Measurements from ENCODE around the gene FREY1. TPM values are rescaled to one million over a fixed set of nuclear protein-coding genes. Genes with fewer than 3 reads are reported as not detected.
A peak's percentile ranks its signal among the peaks of the same experiment; 100 is the strongest.

The FREY1 gene
- total RNA-seq, 1 donor from 2014 or later, result 1.3 TPM

DNA sequence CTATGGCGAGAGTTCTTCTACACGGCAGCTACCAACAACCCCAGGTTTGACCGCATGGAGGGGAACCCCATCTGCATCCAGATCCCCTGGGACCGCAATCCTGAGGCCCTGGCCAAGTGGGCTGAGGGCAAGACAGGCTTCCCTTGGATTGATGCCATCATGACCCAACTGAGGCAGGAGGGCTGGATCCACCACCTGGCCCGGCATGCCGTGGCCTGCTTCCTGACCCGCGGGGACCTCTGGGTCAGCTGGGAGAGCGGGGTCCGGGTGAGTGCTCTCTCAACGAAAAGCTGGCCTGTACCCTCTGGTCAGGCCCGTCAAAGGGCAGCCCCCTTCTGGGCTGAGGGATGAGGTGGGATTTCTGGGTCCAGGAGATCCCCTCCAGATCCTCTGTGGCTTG lies 37.5 kb downstream of the FREY1 start:
- H3K4me3 ChIP-seq (ENCODE audit: low read depth, low read length), result no peak overlapping the region
- TF ChIP-seq, protein P1, sequence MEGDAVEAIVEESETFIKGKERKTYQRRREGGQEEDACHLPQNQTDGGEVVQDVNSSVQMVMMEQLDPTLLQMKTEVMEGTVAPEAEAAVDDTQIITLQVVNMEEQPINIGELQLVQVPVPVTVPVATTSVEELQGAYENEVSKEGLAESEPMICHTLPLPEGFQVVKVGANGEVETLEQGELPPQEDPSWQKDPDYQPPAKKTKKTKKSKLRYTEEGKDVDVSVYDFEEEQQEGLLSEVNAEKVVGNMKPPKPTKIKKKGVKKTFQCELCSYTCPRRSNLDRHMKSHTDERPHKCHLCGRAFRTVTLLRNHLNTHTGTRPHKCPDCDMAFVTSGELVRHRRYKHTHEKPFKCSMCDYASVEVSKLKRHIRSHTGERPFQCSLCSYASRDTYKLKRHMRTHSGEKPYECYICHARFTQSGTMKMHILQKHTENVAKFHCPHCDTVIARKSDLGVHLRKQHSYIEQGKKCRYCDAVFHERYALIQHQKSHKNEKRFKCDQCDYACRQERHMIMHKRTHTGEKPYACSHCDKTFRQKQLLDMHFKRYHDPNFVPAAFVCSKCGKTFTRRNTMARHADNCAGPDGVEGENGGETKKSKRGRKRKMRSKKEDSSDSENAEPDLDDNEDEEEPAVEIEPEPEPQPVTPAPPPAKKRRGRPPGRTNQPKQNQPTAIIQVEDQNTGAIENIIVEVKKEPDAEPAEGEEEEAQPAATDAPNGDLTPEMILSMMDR (IDR thresholded peaks at IDR 0.05; ENCODE audit: insufficient read depth, low read length, severe bottlenecking), result no peak
- no peak for FAIRE-seq
- no peaks in the 10 kb centered on the region for H3K27me3 ChIP-seq (ENCODE audit: control insufficient read depth, insufficient read depth, low read length)
- DNase-seq (ENCODE audit: low read depth), result no peak
- H3K36me3 ChIP-seq (ENCODE audit: control insufficient read depth, insufficient read depth, low read length), result peaks cover 37% of the 10 kb centered on the region

DNA sequence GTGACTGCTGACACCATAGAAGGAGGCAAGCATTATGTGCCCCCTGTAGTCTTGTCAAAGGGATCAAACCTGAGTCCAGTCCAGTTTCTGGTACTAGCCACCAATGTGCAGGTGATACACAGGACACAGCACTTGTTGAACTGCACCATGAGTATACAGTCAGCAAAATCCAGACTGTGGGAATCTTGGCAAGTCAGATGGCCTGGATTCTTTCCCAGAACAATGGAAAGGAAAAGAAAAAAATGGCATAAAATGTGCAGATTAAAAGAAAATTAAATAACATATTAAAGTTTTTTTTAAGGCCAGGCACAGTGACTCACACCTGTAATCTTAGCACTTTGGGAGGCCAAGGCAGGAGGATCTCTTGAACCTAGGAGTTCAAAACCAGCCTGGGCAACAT lies 43.0 kb downstream of the FREY1 start:
- H3K4me3 ChIP-seq (ENCODE audit: low read depth, low read length), result no peak overlapping the region
- FAIRE-seq, result no peak
- TF ChIP-seq, protein P1 (IDR thresholded peaks at IDR 0.05; ENCODE audit: insufficient read depth, low read length, severe bottlenecking), result no peak
- peaks cover 21% of the 10 kb centered on the region for H3K36me3 ChIP-seq (ENCODE audit: control insufficient read depth, insufficient read depth, low read length)
- no peaks in the 10 kb centered on the region for H3K27me3 ChIP-seq (ENCODE audit: control insufficient read depth, insufficient read depth, low read length)
- DNase-seq (ENCODE audit: low read depth), result no peak

GRCh38 chr11:45860764-45861510 lies 46.1 kb downstream of the FREY1 start:
- FAIRE-seq (no peak), DNase-seq (ENCODE audit: low read depth) (no peak)
- TF ChIP-seq, protein P1 (IDR thresholded peaks at IDR 0.05; ENCODE audit: insufficient read depth, low read length, severe bottlenecking), result no peak
- Histone ChIP-seq H3K27me3 (ENCODE audit: control insufficient read depth, insufficient read depth, low read length) (no peaks in the 10 kb centered on the region), H3K4me3 (ENCODE audit: low read depth, low read length) (no peak overlapping the region), H3K36me3 (ENCODE audit: control insufficient read depth, insufficient read depth, low read length) (peaks cover 15% of the 10 kb centered on the region)

GRCh38 chr11:45860348-45860747 lies 46.7 kb downstream of the FREY1 start:
- Histone ChIP-seq H3K4me3 (ENCODE audit: low read depth, low read length) (no peak overlapping the region), H3K36me3 (ENCODE audit: control insufficient read depth, insufficient read depth, low read length) (peaks cover 12% of the 10 kb centered on the region), H3K27me3 (ENCODE audit: control insufficient read depth, insufficient read depth, low read length) (no peaks in the 10 kb centered on the region)
- FAIRE-seq (no peak), DNase-seq (ENCODE audit: low read depth) (no peak)
- TF ChIP-seq, protein P1 (IDR thresholded peaks at IDR 0.05; ENCODE audit: insufficient read depth, low read length, severe bottlenecking), result no peak

DNA sequence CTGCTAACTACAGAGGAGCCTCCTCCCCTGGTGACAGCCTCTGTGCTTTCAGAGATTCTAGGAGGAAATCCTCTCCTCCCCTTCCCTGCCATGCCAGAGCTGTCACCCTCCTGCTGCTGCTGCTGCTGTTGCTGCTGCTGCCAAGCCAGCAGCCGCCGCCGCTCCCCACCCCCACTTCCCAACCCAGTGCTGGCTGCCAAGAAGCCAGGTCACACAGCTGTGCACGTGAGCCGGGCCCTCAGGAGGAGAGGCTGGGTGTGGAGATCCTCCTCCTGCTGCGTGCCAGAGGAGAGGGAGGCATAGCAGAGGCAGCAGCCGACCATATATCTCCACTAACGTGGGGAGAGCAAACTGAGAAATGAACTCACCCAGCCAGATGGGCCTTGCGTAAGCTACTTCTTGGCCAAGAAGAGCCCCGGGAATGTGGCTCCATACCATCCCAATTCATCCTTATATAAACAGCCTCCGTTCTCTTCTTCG lies 47.4 kb downstream of the FREY1 start:
- TF ChIP-seq, protein P1 (IDR thresholded peaks at IDR 0.05; ENCODE audit: insufficient read depth, low read length, severe bottlenecking), result no peak
- H3K4me3 ChIP-seq (ENCODE audit: low read depth, low read length), result no peak overlapping the region
- no peak for FAIRE-seq
- H3K27me3 ChIP-seq (ENCODE audit: control insufficient read depth, insufficient read depth, low read length), result no peaks in the 10 kb centered on the region
- DNase-seq (ENCODE audit: low read depth), result peak; percentile 70
- H3K36me3 ChIP-seq (ENCODE audit: control insufficient read depth, insufficient read depth, low read length), result peaks cover 12% of the 10 kb centered on the region
